IPS DF 6.9 (cell line): ENCODE results near the gene COA1.

Experiments
- DNase-seq: peaks from one replicate; pipeline ENCODE4 v3.0.0-alpha.2; 2013; ENCODE audit warnings: low read depth, low spot score
- H3K27ac ChIP-seq: one replicate; pipeline ENCODE4 v1.5.1; 2013; ENCODE audit warnings: low read length, control low read depth
- H3K27me3 ChIP-seq: 2 replicates; pipeline ENCODE4 v1.6.1; 2013; ENCODE audit warnings: mild to moderate bottlenecking, low read length; ENCODE audit not compliant: control insufficient read depth, insufficient read depth
- H3K36me3 ChIP-seq: 2 replicates; pipeline ENCODE4 v1.6.1; 2013; ENCODE audit warnings: low read length; ENCODE audit not compliant: control insufficient read depth, insufficient read depth
- H3K4me1 ChIP-seq: 2 replicates; pipeline ENCODE4 v1.6.1; 2013; ENCODE audit warnings: low read length; ENCODE audit not compliant: control insufficient read depth, insufficient read depth
- H3K4me3 ChIP-seq: 2 replicates; pipeline ENCODE4 v1.5.1; 2013; ENCODE audit warnings: mild to moderate bottlenecking, low read length
- H3K9me3 ChIP-seq: 2 replicates; pipeline ENCODE4 v1.6.1; 2013; ENCODE audit warnings: low read length, inconsistent platforms; ENCODE audit not compliant: control insufficient read depth, insufficient read depth
- WGBS: extraction: QIAGEN DNeasy Blood & Tissue Kit; methylation state at CpG from one replicate; pipeline ENCODE4 v1.1.7; 2013; ENCODE audit warnings: mixed read lengths, missing lambda C conversion rate; ENCODE audit not compliant: insufficient read length, insufficient coverage; 5-methylcytosine and 5-hydroxymethylcytosine counted together

The COA1 gene

GRCh38 chr7:43701500-43701854, 27.8 kb downstream of the COA1 start:
- H3K27ac ChIP-seq = no peak overlapping the region
- H3K4me3 ChIP-seq = no peak overlapping the region
- no peaks in the 10 kb centered on the region for H3K9me3 ChIP-seq
- no peaks in the 10 kb centered on the region for H3K27me3 ChIP-seq
- peaks cover 3% of the 10 kb centered on the region; the same call in 1 of the 2 replicates for H3K4me1 ChIP-seq
- 0 out of 2 replicates have a peak, but pooled peaks cover 5% of the 10 kb centered on the region for H3K36me3 ChIP-seq
- DNase-seq = no peak

GRCh38 chr7:43700646-43701499, 28.4 kb downstream of the COA1 start:
- Histone ChIP-seq H3K27me3 (no peaks in the 10 kb centered on the region), H3K9me3 (no peaks in the 10 kb centered on the region), H3K36me3 (0 out of 2 replicates have a peak, but pooled peaks cover 5% of the 10 kb centered on the region), H3K27ac (no peak overlapping the region), H3K4me1 (peaks cover 3% of the 10 kb centered on the region; the same call in 1 of the 2 replicates), H3K4me3 (no peak overlapping the region)
- DNase-seq = no peak
- WGBS = no CpG with 5 or more reads among the region's 2 CpGs

- Histone ChIP-seq H3K4me1 (peaks cover under 1% of the 10 kb centered on the region; the same call in 1 of the 2 replicates), H3K27ac (no peak overlapping the region), H3K9me3 (no peaks in the 10 kb centered on the region), H3K4me3 (no peak overlapping the region), H3K27me3 (no peaks in the 10 kb centered on the region), H3K36me3 (0 out of 2 replicates have a peak, but pooled peaks cover 2% of the 10 kb centered on the region)
- DNase-seq = no peak
- whole genome bisulfite sequencing = no CpG with 5 or more reads among the region's 6 CpGs
These were observed 29.2 kb downstream of the COA1 start for GRCh38 chr7:43700059-43700501.

GRCh38 chr7:43698460-43699255, 30.7 kb downstream of the COA1 start:
- no CpG with 5 or more reads among the region's 5 CpGs for WGBS
- no peaks in the 10 kb centered on the region for H3K27me3 ChIP-seq
- no peak overlapping the region for H3K27ac ChIP-seq
- DNase-seq = no peak
- H3K36me3 ChIP-seq = no peaks in the 10 kb centered on the region
- H3K4me1 ChIP-seq = no peaks in the 10 kb centered on the region
- no peak overlapping the region for H3K4me3 ChIP-seq
- no peaks in the 10 kb centered on the region for H3K9me3 ChIP-seq

GRCh38 chr7:43697690-43698089, 31.6 kb downstream of the COA1 start:
- Histone ChIP-seq H3K4me1 (no peaks in the 10 kb centered on the region), H3K36me3 (no peaks in the 10 kb centered on the region), H3K27me3 (no peaks in the 10 kb centered on the region), H3K27ac (no peak overlapping the region), H3K4me3 (no peak overlapping the region), H3K9me3 (no peaks in the 10 kb centered on the region)
- no peak for DNase-seq
- no CpG with 5 or more reads among the region's 4 CpGs for WGBS

GRCh38 chr7:43695365-43695764, 34.0 kb downstream of the COA1 start:
- H3K4me3 ChIP-seq = no peak overlapping the region
- H3K9me3 ChIP-seq = no peaks in the 10 kb centered on the region
- H3K4me1 ChIP-seq = no peaks in the 10 kb centered on the region
- no peaks in the 10 kb centered on the region for H3K27me3 ChIP-seq
- no peak overlapping the region for H3K27ac ChIP-seq
- DNase-seq = no peak
- no CpG with 5 or more reads among the region's 1 CpG for WGBS
- H3K36me3 ChIP-seq = no peaks in the 10 kb centered on the region

- DNase-seq = no peak
- no peak overlapping the region for H3K27ac ChIP-seq
- H3K36me3 ChIP-seq = no peaks in the 10 kb centered on the region
- H3K4me3 ChIP-seq = no peak overlapping the region
- no peaks in the 10 kb centered on the region for H3K27me3 ChIP-seq
- H3K4me1 ChIP-seq = no peaks in the 10 kb centered on the region
- H3K9me3 ChIP-seq = no peaks in the 10 kb centered on the region
- no CpG with 5 or more reads among the region's 2 CpGs for WGBS
These were observed 34.9 kb downstream of the COA1 start for GRCh38 chr7:43694399-43694748.

- no peaks in the 10 kb centered on the region for H3K4me1 ChIP-seq
- 100% methylated on average over 3 of the region's 4 CpGs for WGBS
These were observed 35.5 kb downstream of the COA1 start for GRCh38 chr7:43693687-43694398.

GRCh38 chr7:43692582-43693373, 36.5 kb downstream of the COA1 start:
- no peak for DNase-seq
- H3K36me3 ChIP-seq = no peaks in the 10 kb centered on the region
- no peaks in the 10 kb centered on the region for H3K4me1 ChIP-seq
- H3K9me3 ChIP-seq = no peaks in the 10 kb centered on the region
- no peaks in the 10 kb centered on the region for H3K27me3 ChIP-seq
- no peak overlapping the region for H3K27ac ChIP-seq
- no CpG with 5 or more reads among the region's 2 CpGs for WGBS
- H3K4me3 ChIP-seq = no peak overlapping the region

More at GRCh38 chr7:43693687-43694398, 35.5 kb downstream of the COA1 start:
- no peaks in the 10 kb centered on the region for H3K9me3 ChIP-seq
- no peaks in the 10 kb centered on the region for H3K27me3 ChIP-seq
- no peak overlapping the region for H3K27ac ChIP-seq
- H3K36me3 ChIP-seq = no peaks in the 10 kb centered on the region
- DNase-seq = no peak
- no peak overlapping the region for H3K4me3 ChIP-seq

GRCh38 chr7:43691611-43692010, 37.7 kb downstream of the COA1 start:
- Histone ChIP-seq H3K4me1 (no peaks in the 10 kb centered on the region), H3K27ac (no peak overlapping the region), H3K36me3 (no peaks in the 10 kb centered on the region), H3K4me3 (no peak overlapping the region), H3K9me3 (no peaks in the 10 kb centered on the region), H3K27me3 (no peaks in the 10 kb centered on the region)
- DNase-seq = no peak
- WGBS = no CpG with 5 or more reads among the region's 3 CpGs
